Panc1 (cell line): ENCODE results near the gene SLC11A1.

Experiments used
- SIN3A ChIP-seq: IDR thresholded peaks from 2 replicates; pipeline ENCODE4 v1.6.1; 2012; ENCODE audit warnings: low read depth, mild to moderate bottlenecking, low read length, moderate library complexity, borderline replicate concordance; ENCODE audit not compliant: insufficient read depth
- TF ChIP-seq, protein P1 (sequence below): fragments of 450-650 bp; IDR thresholded peaks from 2 replicates; pipeline ENCODE4 v1.5.1; 2017; ENCODE audit warnings: mild to moderate bottlenecking
- TF ChIP-seq, protein P2 (sequence below), 2 experiments: IDR thresholded peaks; 2 replicates each; pipeline ENCODE4 v1.6.1; 2011 to 2012; ENCODE audit warnings: low read depth in 2 of 2, control low read depth in 1 of 2, low read length in 1 of 2, mild to moderate bottlenecking in 1 of 2, moderate library complexity in 1 of 2; ENCODE audit not compliant: insufficient read depth in 1 of 2

DNA sequence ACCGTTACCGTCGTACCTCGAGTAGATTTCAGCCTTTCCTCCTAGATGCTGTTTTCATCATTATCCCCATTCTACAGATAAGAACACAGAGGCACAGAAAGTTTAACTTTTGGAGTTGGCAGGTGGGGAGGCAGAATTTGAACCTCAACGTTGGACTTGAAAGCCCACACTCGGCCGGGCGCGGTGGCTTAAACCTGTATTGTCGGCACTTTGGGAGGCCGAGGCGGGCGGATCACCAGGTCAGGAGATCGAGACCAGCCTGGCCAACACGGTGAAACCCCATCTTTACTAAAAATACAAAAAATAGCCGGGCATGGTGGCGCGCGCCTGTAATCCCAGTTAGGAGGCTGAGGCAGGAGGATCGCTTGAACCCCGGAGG is 13.9 kb upstream of the SLC11A1 start:
- TF ChIP-seq, protein P1, sequence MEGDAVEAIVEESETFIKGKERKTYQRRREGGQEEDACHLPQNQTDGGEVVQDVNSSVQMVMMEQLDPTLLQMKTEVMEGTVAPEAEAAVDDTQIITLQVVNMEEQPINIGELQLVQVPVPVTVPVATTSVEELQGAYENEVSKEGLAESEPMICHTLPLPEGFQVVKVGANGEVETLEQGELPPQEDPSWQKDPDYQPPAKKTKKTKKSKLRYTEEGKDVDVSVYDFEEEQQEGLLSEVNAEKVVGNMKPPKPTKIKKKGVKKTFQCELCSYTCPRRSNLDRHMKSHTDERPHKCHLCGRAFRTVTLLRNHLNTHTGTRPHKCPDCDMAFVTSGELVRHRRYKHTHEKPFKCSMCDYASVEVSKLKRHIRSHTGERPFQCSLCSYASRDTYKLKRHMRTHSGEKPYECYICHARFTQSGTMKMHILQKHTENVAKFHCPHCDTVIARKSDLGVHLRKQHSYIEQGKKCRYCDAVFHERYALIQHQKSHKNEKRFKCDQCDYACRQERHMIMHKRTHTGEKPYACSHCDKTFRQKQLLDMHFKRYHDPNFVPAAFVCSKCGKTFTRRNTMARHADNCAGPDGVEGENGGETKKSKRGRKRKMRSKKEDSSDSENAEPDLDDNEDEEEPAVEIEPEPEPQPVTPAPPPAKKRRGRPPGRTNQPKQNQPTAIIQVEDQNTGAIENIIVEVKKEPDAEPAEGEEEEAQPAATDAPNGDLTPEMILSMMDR, result no peak
- no peak for TF ChIP-seq SIN3A
- TF ChIP-seq, protein P2, sequence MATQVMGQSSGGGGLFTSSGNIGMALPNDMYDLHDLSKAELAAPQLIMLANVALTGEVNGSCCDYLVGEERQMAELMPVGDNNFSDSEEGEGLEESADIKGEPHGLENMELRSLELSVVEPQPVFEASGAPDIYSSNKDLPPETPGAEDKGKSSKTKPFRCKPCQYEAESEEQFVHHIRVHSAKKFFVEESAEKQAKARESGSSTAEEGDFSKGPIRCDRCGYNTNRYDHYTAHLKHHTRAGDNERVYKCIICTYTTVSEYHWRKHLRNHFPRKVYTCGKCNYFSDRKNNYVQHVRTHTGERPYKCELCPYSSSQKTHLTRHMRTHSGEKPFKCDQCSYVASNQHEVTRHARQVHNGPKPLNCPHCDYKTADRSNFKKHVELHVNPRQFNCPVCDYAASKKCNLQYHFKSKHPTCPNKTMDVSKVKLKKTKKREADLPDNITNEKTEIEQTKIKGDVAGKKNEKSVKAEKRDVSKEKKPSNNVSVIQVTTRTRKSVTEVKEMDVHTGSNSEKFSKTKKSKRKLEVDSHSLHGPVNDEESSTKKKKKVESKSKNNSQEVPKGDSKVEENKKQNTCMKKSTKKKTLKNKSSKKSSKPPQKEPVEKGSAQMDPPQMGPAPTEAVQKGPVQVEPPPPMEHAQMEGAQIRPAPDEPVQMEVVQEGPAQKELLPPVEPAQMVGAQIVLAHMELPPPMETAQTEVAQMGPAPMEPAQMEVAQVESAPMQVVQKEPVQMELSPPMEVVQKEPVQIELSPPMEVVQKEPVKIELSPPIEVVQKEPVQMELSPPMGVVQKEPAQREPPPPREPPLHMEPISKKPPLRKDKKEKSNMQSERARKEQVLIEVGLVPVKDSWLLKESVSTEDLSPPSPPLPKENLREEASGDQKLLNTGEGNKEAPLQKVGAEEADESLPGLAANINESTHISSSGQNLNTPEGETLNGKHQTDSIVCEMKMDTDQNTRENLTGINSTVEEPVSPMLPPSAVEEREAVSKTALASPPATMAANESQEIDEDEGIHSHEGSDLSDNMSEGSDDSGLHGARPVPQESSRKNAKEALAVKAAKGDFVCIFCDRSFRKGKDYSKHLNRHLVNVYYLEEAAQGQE (IDR thresholded peaks at IDR 0.05; ENCODE audit: insufficient read depth in 1 of 2, low read depth in 2 of 2, low read length in 1 of 2), result no peak
